GM19193 (cell line): ENCODE data around the gene DCHS2.

Experiments used
- POLR2A ChIP-seq: IDR thresholded peaks from 4 replicates; pipeline ENCODE4 v1.6.1; 2011; ENCODE audit not compliant: insufficient read depth, insufficient read length; ENCODE audit errors: extremely low read depth

Gene DCHS2, protein sequence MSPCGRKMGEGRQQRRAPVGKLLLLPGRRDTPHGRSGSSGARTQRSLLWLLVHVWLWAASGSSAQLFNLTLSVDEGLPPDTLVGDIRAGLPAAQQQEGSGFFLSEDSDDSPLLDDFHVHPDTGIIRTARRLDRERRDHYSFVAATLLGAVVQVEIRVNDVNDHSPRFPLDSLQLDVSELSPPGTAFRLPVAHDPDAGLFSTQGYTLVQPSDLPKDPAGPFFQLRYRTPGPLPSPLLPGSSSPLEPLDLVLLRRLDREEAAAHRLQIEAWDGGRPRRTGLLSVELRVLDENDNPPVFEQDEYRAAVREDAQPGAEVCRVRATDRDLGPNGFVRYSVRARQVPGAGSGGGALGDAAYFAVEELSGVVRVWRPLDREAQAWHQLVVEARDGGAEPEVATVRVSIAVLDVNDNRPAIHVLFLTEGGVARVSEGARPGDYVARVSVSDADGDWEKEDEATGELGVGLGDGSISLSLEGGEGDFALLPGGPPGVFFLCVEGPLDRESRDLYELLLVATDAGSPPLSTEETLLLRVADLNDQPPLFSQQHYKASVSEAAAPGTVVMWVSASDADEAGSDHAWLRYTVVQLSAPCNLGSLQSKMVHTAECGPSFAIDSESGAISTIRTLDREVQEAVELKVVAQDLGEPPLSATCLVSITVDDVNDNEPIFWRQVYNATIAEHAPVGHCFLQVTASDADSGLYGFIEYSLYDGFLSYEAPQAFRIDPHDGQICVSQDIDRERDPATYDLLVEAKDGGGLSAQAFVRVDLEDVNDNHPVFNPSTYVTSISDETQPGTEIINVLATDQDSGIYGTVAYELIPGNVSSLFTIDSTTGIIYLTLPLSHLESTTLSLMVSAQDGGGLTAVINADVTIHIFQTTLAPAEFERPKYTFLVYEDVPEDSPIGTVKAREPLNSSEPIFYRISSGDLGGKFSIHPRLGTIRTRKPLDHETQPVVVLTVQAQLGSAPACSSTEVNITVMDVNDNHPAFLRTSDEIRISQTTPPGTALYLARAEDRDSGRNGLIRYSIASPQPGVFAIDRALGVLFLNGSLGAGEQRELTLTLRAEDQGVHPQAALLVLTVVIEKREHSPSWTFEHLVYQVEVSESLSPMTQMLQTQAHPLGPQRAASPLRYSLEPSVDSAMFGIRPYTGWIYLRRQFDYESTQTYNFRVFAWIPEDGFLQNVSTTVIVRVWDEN (N-terminal part only)

DNA sequence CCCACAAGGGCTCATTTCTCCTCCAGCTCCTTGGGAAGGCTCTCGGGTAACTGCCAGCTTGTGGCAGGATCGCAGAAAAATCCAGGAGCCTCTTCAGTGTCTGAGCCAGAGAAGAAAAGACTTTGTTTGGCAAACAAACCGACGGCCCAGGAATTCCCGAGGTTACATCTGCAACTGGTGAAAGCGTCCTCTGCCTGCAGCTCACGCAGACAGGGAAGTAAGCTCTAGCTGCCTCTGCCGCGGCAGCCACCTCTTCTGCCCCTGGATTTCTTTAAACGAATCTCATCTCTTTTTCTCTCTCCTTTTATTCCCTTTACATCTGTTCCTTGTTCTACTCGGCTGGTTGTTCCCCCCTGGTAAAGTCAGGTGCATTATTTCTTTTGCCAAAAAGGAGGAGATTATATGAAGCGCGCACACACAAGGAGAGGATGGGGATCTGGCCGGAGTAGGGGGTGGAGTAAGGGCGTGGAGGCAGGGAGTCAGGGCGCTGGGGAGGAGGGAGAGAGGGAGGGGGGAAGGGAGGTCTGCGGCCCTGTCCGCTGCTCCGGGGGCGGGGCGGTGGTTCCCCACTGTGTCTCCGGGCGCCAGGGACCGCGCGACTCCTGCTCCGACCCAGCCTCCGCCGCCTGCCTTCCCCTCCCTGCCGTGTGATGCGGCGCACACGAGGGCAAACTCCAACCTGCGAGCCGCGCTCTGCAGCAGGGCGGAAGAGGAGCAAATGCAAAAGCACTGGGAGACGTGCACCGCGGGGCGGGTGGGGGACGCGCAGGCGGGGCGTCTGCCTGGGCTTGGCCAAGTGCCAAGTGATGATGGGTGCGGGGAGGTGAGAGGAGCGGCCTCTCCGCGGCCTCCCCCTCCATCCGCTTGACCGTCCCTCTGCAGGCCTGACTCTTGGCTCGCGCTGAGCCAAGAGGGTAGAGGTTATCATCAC lies at the start of gene DCHS2:
DCHS2 (minus strand) TSS at position 459 of the 931 bp plus-strand sequence; CDS start at position 15, 444 bp downstream.
- TF ChIP-seq POLR2A, result peak; percentile 47

DNA sequence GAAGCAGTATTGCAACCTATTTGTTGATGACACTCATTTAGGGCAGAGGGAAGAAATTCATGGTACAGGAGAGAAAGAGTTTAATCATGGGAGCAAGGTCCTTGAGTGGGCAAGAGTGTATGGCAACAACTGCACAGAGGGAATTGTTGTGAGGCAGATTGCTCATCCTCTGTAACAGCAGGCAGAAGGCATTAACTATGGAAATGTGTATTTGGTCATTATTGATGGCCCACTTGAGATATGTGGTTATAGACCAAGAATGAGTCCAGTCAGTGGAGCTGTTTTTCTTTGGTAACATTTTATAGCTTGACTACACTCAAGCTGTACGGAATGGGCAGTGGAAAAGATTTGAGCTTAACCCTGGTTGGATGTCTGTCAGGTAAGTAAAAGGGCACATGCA lies 42.7 kb upstream of the DCHS2 start:
- TF ChIP-seq POLR2A, result no peak

DNA sequence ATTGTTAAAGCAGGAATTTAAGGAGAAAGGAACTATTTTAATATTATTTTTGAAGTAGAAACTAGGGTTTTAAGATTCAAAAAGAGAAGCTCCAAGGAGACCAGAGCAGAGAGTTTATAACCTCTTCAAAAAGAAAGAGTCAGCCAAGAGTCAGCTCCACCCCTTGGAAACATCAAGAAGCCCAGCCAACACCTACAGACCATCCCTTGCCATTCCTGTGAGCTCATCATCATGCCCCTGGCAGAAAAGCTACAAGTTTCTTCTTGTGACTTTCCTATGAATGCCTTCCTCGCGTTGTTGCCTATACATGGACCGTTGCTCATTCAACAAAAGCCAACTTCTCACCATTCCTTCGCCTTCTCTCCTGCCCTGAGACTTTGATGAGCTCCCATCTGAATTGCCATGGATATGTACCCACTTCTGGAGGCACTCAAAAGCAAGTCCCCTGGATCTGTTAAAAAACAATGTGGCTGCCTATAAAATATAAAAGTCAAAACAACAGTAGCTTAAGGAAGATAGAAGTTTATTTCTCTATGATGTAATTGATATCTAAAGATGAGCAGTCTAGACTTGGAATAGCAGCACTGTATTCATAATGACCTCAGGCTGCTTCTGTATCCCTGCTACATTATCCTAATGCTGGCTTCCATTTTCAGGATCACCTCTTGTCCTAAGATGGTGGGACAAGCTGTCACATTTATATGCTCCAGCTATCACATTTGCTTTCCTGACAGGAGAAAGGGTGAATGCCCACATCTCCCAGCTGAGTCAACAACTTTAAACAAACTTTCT lies 38.3 kb upstream of the DCHS2 start:
- no peak for TF ChIP-seq POLR2A

DNA sequence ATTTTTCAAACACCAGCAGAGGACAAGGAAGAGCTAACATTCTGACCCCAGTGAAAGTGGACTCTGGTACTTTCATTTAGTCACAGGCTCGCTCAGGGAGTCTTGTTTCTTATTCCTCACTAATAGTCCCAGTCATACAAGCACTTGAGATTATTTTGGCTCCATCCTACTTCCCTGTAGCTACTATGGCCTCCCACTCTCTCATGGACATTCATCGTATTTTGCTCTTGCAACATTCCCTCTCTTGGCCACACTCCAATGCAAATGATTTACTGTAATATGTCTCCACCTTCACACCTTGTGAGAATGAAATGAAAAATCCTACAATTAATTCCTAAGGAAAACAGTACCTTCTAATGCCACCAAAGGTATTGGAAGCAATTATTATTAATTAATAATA lies 37.3 kb upstream of the DCHS2 start:
- TF ChIP-seq POLR2A, result no peak

DNA sequence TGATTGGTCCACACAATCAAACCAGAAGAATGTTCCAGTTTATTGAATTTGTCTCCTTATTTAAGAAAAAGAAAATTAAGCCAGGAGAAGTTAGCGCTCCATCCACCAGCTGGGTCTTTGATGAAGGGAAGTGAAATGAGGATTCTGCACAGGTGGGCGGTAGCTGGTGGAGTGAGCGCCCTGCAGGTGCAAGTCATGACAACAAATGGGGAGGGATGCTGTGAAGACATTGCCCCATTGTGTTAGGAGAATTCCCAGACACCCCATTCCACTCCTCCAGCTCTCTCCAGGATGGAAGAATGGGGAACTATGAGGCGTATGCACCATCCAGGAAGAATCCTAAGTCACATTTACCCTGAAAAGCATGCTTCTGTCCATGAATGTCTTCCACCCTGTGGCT lies 35.7 kb upstream of the DCHS2 start:
- no peak for TF ChIP-seq POLR2A

DNA sequence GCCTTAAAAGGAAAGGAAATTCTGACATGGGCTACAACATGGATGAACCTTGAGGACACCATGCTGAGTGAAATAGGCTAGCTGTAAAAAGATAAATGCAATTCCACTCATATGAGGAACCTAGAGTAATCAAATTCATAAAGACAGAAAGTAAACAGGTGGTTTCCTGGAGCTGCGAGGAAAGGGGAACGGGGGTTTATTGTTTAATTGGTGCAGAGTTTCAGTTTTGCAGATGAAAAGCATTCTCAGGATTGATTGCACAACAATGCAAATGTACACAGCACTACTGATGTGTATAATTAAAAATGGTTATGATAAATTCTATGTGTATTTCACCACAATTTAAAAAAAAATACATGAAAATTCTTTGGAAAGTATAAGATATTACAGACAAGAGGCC lies 34.6 kb upstream of the DCHS2 start:
- no peak for TF ChIP-seq POLR2A

DNA sequence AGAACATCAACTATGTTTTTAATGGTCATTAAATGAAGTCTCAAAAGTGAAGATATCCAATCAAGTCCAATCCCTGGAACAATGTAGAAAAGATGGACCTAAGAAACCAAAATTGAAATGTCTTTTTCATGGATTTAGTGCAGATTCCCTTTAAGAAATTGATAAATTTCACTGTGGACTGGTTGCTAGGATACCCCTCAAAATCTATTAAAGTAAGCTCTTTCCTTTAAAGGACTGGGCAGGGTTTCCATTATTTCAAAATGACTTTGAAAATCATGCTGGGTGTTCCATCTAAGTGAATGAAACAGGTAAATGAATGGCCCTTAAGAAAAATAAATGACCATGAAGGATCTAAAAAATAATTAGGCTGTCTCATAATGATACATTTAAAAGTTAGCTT lies 30.0 kb upstream of the DCHS2 start:
- TF ChIP-seq POLR2A, result no peak

DNA sequence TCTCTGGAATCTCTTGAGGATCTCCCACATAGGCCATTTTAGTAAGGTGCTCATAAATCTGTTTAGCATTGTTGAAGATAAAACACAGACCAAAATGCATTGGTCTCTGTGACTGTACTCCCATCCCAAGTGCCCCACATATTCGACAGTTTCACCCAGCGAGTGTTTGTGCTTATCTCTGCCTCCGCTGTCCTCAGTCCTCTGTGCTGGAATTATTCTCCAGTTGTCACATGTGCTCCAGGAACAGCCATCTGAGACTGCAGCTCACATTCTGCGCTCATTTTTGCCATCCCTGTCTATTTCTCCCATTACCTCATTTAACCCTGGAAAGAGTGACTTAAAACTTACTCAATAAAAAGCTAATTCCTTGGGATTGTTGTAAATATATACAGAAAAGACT lies 27.6 kb upstream of the DCHS2 start:
- TF ChIP-seq POLR2A, result no peak

DNA sequence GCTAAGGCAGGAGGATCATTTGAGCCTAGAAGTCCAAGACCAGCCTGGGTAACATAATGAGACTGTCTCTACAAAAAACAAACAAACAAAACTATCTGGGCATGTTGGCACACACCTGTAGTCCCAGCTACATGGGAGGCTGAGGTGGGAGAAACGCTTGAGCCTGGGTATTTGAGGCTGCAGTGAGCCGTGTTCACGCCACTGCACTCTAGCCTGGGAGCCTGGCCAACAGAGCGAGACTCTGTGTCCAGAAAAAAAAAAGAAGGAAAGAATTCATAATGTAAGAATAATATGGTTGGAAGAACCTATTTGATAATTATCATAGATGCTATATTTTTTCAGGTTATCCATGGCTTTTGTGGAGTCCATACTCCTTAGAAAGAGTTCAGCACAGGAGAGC lies 26.0 kb upstream of the DCHS2 start:
- TF ChIP-seq POLR2A, result no peak

DNA sequence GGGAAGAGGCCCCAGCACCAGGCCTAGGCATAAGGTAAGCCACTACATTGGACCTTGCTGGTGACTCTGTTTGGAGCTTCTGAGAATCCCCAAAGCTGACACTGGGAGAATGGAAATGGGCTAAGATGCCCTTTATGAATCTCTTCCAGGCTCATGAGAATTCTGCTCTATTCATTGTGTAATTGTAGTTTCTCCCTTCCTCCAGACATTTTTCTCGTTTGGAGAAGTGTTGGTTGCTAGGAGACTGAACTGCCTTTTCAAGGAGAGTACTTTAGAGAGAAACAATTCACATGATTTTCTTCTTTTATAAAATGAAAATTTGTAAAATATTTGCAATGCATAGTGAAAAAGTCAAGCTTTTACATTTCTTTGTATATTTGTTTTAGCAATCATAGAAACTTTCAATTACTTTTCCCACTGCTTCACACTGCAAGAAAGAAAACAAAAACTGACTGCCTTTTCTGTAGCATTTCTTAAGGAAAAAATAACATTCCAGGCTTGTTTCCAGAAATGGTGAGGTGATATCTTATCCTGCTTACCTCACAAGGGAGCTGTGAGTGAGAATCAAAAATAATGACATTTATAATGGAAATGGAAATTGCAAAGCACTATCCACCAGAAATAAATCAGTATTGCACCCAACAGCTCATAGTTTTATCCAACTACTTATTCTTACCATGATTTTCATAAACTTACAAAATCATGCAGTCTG lies 24.9 kb upstream of the DCHS2 start:
- no peak for TF ChIP-seq POLR2A

DNA sequence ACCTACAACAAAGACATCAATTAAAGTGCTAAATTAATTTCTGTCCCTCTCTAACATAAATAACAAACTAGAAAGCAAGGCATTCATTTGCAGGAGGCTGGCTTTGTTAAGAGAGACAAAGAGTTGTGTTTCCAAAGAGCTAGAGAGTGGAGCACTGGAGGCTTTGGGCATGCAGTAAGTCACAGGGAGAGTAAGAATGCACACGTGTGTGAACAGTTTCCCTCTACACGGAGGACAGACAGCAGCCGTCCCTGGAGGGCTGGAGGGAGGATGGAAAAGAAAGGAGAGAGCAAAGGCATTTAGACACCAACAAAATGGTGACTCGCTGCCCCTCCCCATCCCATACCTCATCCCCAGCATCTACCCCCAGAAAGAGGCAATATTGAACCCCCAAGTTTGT lies 20.4 kb upstream of the DCHS2 start:
- TF ChIP-seq POLR2A, result no peak

DNA sequence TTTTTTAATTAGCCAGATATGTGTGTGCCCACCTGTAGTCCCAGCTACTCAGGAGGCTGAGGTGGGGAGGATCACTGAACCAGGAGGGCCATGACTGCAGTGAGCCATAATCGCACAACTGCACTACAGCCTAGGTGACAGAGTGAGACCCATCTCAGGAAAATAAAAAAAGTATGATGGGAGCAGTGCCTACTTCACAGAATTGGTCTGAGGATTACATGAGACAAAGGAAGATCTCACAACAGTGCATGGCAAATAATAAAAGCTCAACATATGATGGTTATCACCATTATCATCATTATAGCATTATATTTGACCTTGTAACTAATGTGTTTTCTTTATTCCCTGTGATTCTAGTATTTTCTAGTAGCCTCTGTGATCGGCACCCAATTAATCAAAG lies 19.9 kb upstream of the DCHS2 start:
- TF ChIP-seq POLR2A, result no peak

DNA sequence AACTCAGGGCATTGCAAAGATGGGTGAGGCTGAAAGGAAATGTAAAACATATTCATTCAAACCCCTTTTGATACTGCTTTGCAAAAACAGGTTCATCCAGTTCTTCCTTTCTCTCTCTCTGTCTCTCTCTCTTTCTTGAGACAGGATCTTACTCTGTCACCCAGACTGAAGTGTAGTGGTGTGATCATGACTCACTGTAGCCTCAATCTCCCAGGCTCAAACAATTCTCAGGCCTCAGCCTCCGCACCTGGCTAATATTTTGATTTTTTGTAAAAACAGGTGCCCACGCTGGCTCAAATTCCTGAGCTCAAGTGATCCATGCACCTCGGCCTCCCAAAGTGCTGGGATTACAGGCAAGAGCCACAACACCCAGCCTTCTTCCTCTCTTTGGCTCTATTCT lies 15.6 kb upstream of the DCHS2 start:
- TF ChIP-seq POLR2A, result no peak
